ENCODE data around the gene RSU1.

RSU1 gene

GRCh38 chr10:16686054-16686902 is 130.9 kb downstream of the RSU1 start:
- no peak for DNase-seq
- TF ChIP-seq EZH2 (IDR thresholded peaks at IDR 0.05; ENCODE audit: borderline replicate concordance, low read depth, low read length, severe bottlenecking) (no peak), CTCF (IDR thresholded peaks at IDR 0.05; ENCODE audit: borderline replicate concordance, extremely low read depth, low read length, poor library complexity, severe bottlenecking) (no peak)
- Histone ChIP-seq H2AFZ (ENCODE audit: low read depth, low read length) (no peak overlapping the region), H3K4me2 (ENCODE audit: insufficient read depth, low read length) (no peak overlapping the region), H3K27me3 (ENCODE audit: insufficient read depth, low read length, poor library complexity) (no peaks in the 10 kb centered on the region), H3K9me3 (ENCODE audit: insufficient read depth, low read length, severe bottlenecking) (no peaks in the 10 kb centered on the region), H4K20me1 (ENCODE audit: insufficient read depth, low read length) (no peaks in the 10 kb centered on the region), H3K9ac (ENCODE audit: low read depth, low read length) (no peak overlapping the region), H3K27ac (ENCODE audit: low read length) (no peak overlapping the region), H3K36me3 (ENCODE audit: insufficient read depth, low read length) (no peaks in the 10 kb centered on the region), H3K79me2 (ENCODE audit: insufficient read depth, low read length) (no peaks in the 10 kb centered on the region), H3K4me1 (ENCODE audit: insufficient read depth, low read length) (no peaks in the 10 kb centered on the region), H3K4me3 (ENCODE audit: low read depth in 1 of 2, low read length in 2 of 2) (no peak overlapping the region)
- no peak for ATAC-seq (ENCODE audit: insufficient read depth, low read depth)

- Histone ChIP-seq H3K9me3 (ENCODE audit: insufficient read depth, low read length, severe bottlenecking) (no peaks in the 10 kb centered on the region), H3K9ac (ENCODE audit: low read depth, low read length) (no peak overlapping the region), H3K4me3 (ENCODE audit: low read depth in 1 of 2, low read length in 2 of 2) (no peak overlapping the region), H3K27ac (ENCODE audit: low read length) (no peak overlapping the region), H3K36me3 (ENCODE audit: insufficient read depth, low read length) (no peaks in the 10 kb centered on the region), H3K4me2 (ENCODE audit: insufficient read depth, low read length) (no peak overlapping the region), H4K20me1 (ENCODE audit: insufficient read depth, low read length) (no peaks in the 10 kb centered on the region), H2AFZ (ENCODE audit: low read depth, low read length) (no peak overlapping the region), H3K27me3 (ENCODE audit: insufficient read depth, low read length, poor library complexity) (no peaks in the 10 kb centered on the region), H3K4me1 (ENCODE audit: insufficient read depth, low read length) (no peaks in the 10 kb centered on the region), H3K79me2 (ENCODE audit: insufficient read depth, low read length) (no peaks in the 10 kb centered on the region)
- ATAC-seq (ENCODE audit: insufficient read depth, low read depth) (no peak), DNase-seq (no peak)
- TF ChIP-seq CTCF (IDR thresholded peaks at IDR 0.05; ENCODE audit: borderline replicate concordance, extremely low read depth, low read length, poor library complexity, severe bottlenecking) (no peak), EZH2 (IDR thresholded peaks at IDR 0.05; ENCODE audit: borderline replicate concordance, low read depth, low read length, severe bottlenecking) (no peak)
Measured at GRCh38 chr10:16685551-16685950, 131.7 kb downstream of the RSU1 start.

- H3K27me3 ChIP-seq (ENCODE audit: insufficient read depth, low read length, poor library complexity) = no peaks in the 10 kb centered on the region
- H3K36me3 ChIP-seq (ENCODE audit: insufficient read depth, low read length) = no peaks in the 10 kb centered on the region
- no peak for ATAC-seq (ENCODE audit: insufficient read depth, low read depth)
- no peaks in the 10 kb centered on the region for H3K9me3 ChIP-seq (ENCODE audit: insufficient read depth, low read length, severe bottlenecking)
- H3K4me2 ChIP-seq (ENCODE audit: insufficient read depth, low read length) = no peak overlapping the region
- H3K4me1 ChIP-seq (ENCODE audit: insufficient read depth, low read length) = no peaks in the 10 kb centered on the region
- no peak overlapping the region for H3K9ac ChIP-seq (ENCODE audit: low read depth, low read length)
- no peak overlapping the region for H3K4me3 ChIP-seq (ENCODE audit: low read depth in 1 of 2, low read length in 2 of 2)
- no peak for DNase-seq
- H3K79me2 ChIP-seq (ENCODE audit: insufficient read depth, low read length) = no peaks in the 10 kb centered on the region
- no peak overlapping the region for H3K27ac ChIP-seq (ENCODE audit: low read length)
- H4K20me1 ChIP-seq (ENCODE audit: insufficient read depth, low read length) = no peaks in the 10 kb centered on the region
- H2AFZ ChIP-seq (ENCODE audit: low read depth, low read length) = no peak overlapping the region
- TF ChIP-seq EZH2 (IDR thresholded peaks at IDR 0.05; ENCODE audit: borderline replicate concordance, low read depth, low read length, severe bottlenecking) = no peak
- no peak for TF ChIP-seq CTCF (IDR thresholded peaks at IDR 0.05; ENCODE audit: borderline replicate concordance, extremely low read depth, low read length, poor library complexity, severe bottlenecking)
Measured at GRCh38 chr10:16681521-16681920, 135.7 kb downstream of the RSU1 start.
